ENCODE data around the gene HBZ. TPM values are rescaled to one million over a fixed set of nuclear protein-coding genes. Genes with fewer than 3 reads are reported as not detected.
"Not testable (repeated sequence)": the region's sequence is repeated elsewhere in the genome, so short reads cannot be mapped to it uniquely, and the experiment has no call there.

HBZ gene
- total RNA-seq, 3 donors from 2014 or later, result not detected

DNA sequence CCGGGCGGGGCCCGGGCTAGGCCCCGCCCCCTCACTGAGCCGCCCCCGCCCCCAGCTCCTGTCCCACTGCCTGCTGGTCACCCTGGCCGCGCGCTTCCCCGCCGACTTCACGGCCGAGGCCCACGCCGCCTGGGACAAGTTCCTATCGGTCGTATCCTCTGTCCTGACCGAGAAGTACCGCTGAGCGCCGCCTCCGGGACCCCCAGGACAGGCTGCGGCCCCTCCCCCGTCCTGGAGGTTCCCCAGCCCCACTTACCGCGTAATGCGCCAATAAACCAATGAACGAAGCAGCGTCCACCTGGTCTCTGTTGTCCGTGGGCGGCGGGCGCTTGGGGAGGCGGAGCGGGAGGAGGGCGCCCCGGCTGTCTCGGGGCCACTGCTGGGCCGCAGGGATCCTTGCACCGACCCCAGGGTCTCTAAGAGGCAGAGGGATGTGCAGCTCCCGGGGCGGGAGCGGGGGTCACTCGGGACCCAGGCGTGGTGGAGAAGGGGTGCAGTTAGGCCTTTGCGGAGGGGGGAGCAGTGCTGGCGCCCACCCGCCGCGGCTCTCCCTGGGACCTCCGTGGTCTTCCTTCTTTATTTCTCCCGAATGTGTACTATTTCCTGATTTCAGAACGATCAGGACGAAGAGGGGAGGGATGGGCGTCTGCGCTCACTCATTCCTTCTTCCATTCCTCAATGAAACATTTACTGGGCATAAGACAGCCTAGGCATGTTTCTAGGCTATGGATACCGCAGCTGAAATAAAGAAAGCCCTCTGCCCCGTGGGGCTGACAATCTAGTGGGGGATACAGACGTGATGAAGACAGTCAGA lies 2.0 kb downstream of the HBZ start:
- TF ChIP-seq, protein P1, sequence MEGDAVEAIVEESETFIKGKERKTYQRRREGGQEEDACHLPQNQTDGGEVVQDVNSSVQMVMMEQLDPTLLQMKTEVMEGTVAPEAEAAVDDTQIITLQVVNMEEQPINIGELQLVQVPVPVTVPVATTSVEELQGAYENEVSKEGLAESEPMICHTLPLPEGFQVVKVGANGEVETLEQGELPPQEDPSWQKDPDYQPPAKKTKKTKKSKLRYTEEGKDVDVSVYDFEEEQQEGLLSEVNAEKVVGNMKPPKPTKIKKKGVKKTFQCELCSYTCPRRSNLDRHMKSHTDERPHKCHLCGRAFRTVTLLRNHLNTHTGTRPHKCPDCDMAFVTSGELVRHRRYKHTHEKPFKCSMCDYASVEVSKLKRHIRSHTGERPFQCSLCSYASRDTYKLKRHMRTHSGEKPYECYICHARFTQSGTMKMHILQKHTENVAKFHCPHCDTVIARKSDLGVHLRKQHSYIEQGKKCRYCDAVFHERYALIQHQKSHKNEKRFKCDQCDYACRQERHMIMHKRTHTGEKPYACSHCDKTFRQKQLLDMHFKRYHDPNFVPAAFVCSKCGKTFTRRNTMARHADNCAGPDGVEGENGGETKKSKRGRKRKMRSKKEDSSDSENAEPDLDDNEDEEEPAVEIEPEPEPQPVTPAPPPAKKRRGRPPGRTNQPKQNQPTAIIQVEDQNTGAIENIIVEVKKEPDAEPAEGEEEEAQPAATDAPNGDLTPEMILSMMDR (IDR thresholded peaks at IDR 0.05), result no peak
- TF ChIP-seq POLR2A (IDR thresholded peaks at IDR 0.05) (no peak), POLR2AphosphoS5 (IDR thresholded peaks at IDR 0.05) (no peak)
- intact Hi-C loops (cut with DNase I; ENCODE audit: low total_unique reads), result no loop called here
- Histone ChIP-seq H3K36me3 (no peaks in the 10 kb centered on the region), H3K9me3 (no peaks in the 10 kb centered on the region), H3K27me3 (no peaks in the 10 kb centered on the region), H3K27ac (peak overlapping the region in 1 of 2 donors; percentile 48), H3K4me1 (no peaks in the 10 kb centered on the region), H3K4me3 (peak overlapping the region; percentile 28 to 76 (median 54))
- DNase-seq (ENCODE audit: low spot score in 2 of 2), result peak in 1 of 2 donors; percentile 39

DNA sequence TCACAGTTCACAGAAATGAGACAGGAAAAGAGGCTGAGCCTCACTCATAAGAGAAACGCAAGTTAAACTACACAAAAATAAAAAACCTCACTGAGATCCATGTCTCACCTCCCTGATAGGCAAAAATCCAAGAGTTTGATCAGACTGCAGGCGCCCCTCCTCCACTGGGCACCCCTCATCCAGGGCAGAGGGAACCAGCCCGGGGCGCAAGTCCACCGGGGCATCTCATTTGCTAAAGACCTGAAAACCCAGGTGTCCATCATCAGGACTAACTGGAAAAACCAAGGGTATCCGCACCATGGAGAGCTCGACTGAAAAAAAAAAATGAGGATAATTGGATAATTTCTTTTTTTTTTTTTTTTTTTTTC lies 2.6 kb downstream of the HBZ start:
- DNase-seq (ENCODE audit: low spot score in 2 of 2), result no peak
- Histone ChIP-seq H3K9me3 (no peaks in the 10 kb centered on the region), H3K27me3 (no peaks in the 10 kb centered on the region), H3K27ac (no peak overlapping the region), H3K36me3 (no peaks in the 10 kb centered on the region), H3K4me1 (no peaks in the 10 kb centered on the region), H3K4me3 (peak overlapping the region in 2 of 3 donors; percentile 54 to 76)
- intact Hi-C loops (cut with DNase I; ENCODE audit: low total_unique reads), result no loop called here
- TF ChIP-seq POLR2AphosphoS5 (IDR thresholded peaks at IDR 0.05) (no peak), POLR2A (IDR thresholded peaks at IDR 0.05) (no peak)
- TF ChIP-seq, protein P1 (IDR thresholded peaks at IDR 0.05), result no peak

DNA sequence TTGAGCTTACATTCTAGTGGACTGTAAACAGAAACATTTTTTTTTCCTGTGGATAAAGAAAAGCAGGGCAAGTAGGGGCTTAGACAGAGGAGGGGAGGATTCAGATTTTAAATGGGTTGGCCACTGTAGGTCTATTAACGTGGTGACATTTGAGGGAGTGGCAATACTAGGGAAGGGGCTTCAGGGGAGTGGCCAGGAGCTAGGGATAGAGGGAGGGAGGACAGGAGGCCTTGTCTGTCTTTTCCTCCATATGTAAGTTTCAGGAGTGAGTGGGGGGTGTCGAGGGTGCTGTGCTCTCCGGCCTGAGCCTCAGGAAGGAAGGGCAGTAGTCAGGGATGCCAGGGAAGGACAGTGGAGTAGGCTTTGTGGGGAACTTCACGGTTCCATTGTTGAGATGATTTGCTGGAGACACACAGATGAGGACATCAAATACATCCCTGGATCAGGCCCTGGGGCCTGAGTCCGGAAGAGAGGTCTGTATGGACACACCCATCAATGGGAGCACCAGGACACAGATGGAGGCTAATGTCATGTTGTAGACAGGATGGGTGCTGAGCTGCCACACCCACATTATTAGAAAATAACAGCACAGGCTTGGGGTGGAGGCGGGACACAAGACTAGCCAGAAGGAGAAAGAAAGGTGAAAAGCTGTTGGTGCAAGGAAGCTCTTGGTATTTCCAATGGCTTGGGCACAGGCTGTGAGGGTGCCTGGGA lies 6.8 kb downstream of the HBZ start:
- H3K4me1 ChIP-seq, result no peaks in the 10 kb centered on the region
- H3K4me3 ChIP-seq, result no peak overlapping the region
- H3K9me3 ChIP-seq, result no peaks in the 10 kb centered on the region
- no peak for TF ChIP-seq POLR2AphosphoS5 (IDR thresholded peaks at IDR 0.05)
- TF ChIP-seq, protein P1 (IDR thresholded peaks at IDR 0.05), result no peak
- no peak for TF ChIP-seq POLR2A (IDR thresholded peaks at IDR 0.05)
- no peak for DNase-seq (ENCODE audit: low spot score in 2 of 2)
- H3K27me3 ChIP-seq, result peaks cover 0 to 5% of the 10 kb centered on the region in 2 donors
- H3K36me3 ChIP-seq, result no peaks in the 10 kb centered on the region
- no peak overlapping the region for H3K27ac ChIP-seq
- intact Hi-C loops (cut with DNase I; ENCODE audit: low total_unique reads), result no loop called here

DNA sequence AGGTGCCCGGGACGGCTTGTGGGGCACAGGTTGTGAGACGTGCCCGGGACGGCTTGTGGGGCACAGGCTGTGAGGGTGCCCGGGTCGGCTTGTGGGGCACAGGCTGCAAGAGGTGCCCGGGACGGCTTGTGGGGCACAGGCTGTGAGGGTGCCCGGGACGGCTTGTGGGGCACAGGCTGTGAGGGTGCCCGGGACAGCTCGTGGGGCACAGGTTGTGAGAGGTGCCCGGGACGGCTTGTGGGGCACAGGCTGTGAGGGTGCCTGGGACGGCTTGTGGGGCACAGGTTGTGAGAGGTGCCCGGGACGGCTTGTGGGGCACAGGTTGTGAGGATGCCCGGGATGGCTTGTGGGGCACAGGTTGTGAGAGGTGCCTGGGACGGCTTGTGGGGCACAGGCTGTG lies 7.8 kb downstream of the HBZ start:
- H3K27ac ChIP-seq; H3K4me1 ChIP-seq; H3K27me3 ChIP-seq; intact Hi-C loops (cut with DNase I; ENCODE audit: low total_unique reads); DNase-seq (ENCODE audit: low spot score in 2 of 2); H3K36me3 ChIP-seq; H3K9me3 ChIP-seq; H3K4me3 ChIP-seq: not testable (repeated sequence)

DNA sequence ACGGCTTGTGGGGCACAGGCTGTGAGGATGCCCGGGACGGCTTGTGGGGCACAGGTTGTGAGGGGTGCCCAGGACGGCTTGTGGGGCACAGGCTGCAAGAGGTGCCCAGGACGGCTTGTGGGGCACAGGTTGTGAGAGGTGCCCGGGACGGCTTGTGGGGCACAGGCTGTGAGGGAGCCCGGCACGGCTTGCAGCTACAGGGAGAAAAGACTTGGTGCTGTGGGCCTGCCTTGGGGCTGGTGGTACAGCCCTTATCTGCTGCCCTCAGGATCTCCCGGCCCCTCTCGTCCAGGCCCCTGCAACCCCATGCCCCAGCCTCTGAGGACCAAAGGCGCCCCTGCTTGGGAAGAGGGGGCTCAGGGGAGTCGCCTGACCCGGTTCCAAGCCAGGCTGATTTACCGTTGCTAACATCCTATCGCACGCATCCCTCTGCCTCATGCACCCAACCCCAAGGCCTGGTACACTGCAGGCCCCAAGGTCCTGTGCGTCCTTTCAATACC lies 8.3 kb downstream of the HBZ start:
- Histone ChIP-seq H3K9me3 (no peaks in the 10 kb centered on the region), H3K36me3 (no peaks in the 10 kb centered on the region), H3K4me3 (no peak overlapping the region), H3K27ac (no peak overlapping the region), H3K4me1 (peaks cover under 1 to 1% of the 10 kb centered on the region in 2 donors), H3K27me3 (peaks cover 3 to 13% of the 10 kb centered on the region in 2 donors)
- TF ChIP-seq, protein P1 (IDR thresholded peaks at IDR 0.05), result no peak
- no peak for TF ChIP-seq POLR2AphosphoS5 (IDR thresholded peaks at IDR 0.05)
- TF ChIP-seq POLR2A (IDR thresholded peaks at IDR 0.05), result no peak
- DNase-seq (ENCODE audit: low spot score in 2 of 2), result no peak
- intact Hi-C loops (cut with DNase I; ENCODE audit: low total_unique reads), result no loop called here

Measured in breast epithelium (tissue), 4 donors.